ENCODE measurements around the gene BAIAP2. TPM values are rescaled to one million over a fixed set of nuclear protein-coding genes. Genes with fewer than 3 reads are reported as not detected.

BAIAP2 gene
- total and polyA plus RNA-seq, 12 donors = 9.5 to 25.8 (median 15.6) TPM

DNA sequence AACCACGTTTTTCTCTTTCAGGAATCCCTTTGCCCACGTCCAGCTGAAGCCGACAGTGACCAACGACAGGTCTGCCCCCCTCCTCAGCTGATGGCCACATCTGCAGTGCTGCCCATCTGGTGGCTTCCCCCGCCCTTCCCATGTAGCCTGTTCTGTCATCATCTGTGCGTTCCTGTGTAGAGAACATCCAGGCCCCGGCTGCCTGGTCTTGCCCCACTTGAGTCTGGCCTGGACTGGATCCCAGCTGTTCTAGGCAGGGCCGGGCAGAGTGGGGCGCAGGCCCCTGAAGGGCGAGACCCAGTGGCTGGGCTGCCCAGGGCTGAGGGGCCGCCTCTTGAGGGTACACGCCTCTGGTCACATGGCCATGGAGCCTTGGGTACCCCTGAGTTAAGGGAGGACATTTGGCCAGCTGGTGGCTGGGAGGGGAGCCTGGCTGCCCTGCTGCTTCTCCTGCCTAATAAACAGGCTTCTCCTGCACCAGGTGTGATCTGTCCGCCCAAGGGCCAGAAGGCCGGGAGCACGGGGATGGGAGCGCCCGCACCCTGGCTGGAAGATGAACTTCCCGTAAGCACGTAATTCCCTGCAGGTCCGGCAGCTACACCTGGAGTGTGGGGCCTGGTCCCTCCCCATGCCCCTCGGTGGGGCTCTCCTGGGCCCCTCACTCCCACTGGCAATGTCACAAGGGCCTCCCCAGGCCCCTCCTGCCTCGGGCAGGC, 81.0 kb downstream of the BAIAP2 start:
- DNase-seq = peak in 1 of 2 donors; percentile 41
- TF ChIP-seq, protein P1, sequence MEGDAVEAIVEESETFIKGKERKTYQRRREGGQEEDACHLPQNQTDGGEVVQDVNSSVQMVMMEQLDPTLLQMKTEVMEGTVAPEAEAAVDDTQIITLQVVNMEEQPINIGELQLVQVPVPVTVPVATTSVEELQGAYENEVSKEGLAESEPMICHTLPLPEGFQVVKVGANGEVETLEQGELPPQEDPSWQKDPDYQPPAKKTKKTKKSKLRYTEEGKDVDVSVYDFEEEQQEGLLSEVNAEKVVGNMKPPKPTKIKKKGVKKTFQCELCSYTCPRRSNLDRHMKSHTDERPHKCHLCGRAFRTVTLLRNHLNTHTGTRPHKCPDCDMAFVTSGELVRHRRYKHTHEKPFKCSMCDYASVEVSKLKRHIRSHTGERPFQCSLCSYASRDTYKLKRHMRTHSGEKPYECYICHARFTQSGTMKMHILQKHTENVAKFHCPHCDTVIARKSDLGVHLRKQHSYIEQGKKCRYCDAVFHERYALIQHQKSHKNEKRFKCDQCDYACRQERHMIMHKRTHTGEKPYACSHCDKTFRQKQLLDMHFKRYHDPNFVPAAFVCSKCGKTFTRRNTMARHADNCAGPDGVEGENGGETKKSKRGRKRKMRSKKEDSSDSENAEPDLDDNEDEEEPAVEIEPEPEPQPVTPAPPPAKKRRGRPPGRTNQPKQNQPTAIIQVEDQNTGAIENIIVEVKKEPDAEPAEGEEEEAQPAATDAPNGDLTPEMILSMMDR (IDR thresholded peaks at IDR 0.05) = no peak
- peaks cover 0 to 28% (median 0%) of the 10 kb centered on the region in 9 donors for H3K36me3 ChIP-seq
- no peak overlapping the region for H3K4me3 ChIP-seq
- H3K4me1 ChIP-seq = peaks cover 0 to 21% (median 11%) of the 10 kb centered on the region in 9 donors
- H3K9me3 ChIP-seq = no peaks in the 10 kb centered on the region
- peak; percentile 23 to 81 (median 52) for ATAC-seq
- intact Hi-C loops (cut with DNase I) = loop anchor here in 1 of 10 donors (5.0 kb wide), 1 partner anchor 994 kb away; no protein-coding TSS in a partner anchor
- 63 to 75% methylated on average over 22 of the region's 22 CpGs for WGBS, 2 donors
- no peak overlapping the region for H3K27ac ChIP-seq
- peaks cover 0 to 21% (median 0%) of the 10 kb centered on the region in 7 donors for H3K27me3 ChIP-seq

DNA sequence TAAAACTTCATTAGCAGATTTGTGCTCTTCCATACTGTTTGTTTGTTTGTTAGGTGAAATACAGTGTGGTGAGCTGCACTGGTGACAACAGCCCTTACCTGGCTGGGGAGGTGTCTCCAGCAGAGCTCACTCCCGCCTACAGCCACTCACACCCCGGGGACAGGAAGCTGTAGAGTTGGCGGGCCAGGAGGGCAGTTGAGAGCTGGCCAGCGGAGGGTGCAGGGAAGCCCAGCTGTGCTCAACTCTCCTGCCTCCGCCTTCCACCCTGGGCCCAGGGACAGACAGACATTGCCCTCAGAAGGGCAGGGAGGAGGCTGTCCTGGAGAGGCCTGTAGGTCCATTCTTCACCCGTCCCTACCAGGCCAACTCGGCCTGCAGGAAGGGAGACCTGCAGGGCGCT, 81.8 kb downstream of the BAIAP2 start:
- TF ChIP-seq, protein P1 (IDR thresholded peaks at IDR 0.05) = no peak
- peaks cover 0 to 21% (median under 1%) of the 10 kb centered on the region in 7 donors for H3K27me3 ChIP-seq
- H3K4me3 ChIP-seq = no peak overlapping the region
- DNase-seq (no peak), ATAC-seq (no peak)
- H3K9me3 ChIP-seq = no peaks in the 10 kb centered on the region
- intact Hi-C loops (cut with DNase I) = loop anchor here in 1 of 10 donors (5.0 kb wide), 1 partner anchor 994 kb away; no protein-coding TSS in a partner anchor
- no peak overlapping the region for H3K27ac ChIP-seq
- WGBS, 2 donors = 89% methylated on average over 8 of the region's 8 CpGs
- peaks cover 0 to 21% (median 0%) of the 10 kb centered on the region in 9 donors for H3K36me3 ChIP-seq
- peaks cover 0 to 21% (median 11%) of the 10 kb centered on the region in 9 donors for H3K4me1 ChIP-seq

DNA sequence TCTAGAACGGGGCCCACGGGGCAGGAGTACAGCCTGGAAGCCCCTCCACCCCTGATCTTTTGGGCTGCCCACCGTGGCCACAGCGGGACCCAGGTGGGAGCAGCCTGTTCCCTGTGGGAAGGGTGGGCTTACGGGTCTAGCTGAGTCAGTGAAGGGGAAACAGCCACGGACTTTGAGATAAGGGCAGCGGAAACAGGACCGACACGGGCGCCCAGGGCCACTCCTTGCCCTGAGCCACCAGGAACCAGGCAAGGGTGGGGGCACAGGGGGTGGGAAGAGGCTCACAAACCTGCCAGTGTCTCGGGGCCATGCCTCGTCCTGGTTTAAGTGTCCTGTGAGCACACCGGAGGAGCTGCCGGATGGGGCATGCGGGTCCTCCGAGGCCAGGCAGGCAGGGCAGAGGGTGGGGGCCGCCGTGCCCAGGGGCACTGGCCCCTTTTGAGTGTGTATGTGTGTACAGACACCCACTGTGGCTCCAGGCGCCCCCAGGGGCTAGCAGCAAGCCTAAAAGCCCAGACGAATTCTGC, 82.8 kb downstream of the BAIAP2 start:
- intact Hi-C loops (cut with DNase I) = loop anchor here in 1 of 10 donors (5.0 kb wide), 1 partner anchor 995 kb away; no protein-coding TSS in a partner anchor
- 81% methylated on average over 20 of the region's 20 CpGs for WGBS, 2 donors

More for the DNA sequence above, 82.8 kb downstream of the BAIAP2 start:
- peaks cover 0 to 31% (median 7%) of the 10 kb centered on the region in 7 donors for H3K27me3 ChIP-seq
- H3K4me1 ChIP-seq = peaks cover 0 to 21% (median 11%) of the 10 kb centered on the region in 9 donors
- H3K4me3 ChIP-seq = no peak overlapping the region
- H3K36me3 ChIP-seq = peaks cover 0 to 14% (median 0%) of the 10 kb centered on the region in 9 donors
- TF ChIP-seq, protein P1 (IDR thresholded peaks at IDR 0.05) = no peak
- no peaks in the 10 kb centered on the region for H3K9me3 ChIP-seq
- H3K27ac ChIP-seq = no peak overlapping the region
- ATAC-seq = no peak
- DNase-seq = no peak

Data from heart right ventricle (tissue), 16 donors.